SK-N-SH treated with all-trans-retinoic acid at 6 μM for 48 hours (cell line): ENCODE results near the gene MPP7.

ENCODE experiments used
- ATAC-seq: fragments of 200-7000 bp; cut with Tn5 transposase; 3 replicates; pipeline ENCODE4 v1.9.1; 2020; ENCODE audit warnings: mild to moderate bottlenecking, moderate library complexity
- ARNTL ChIP-seq: fragments of 450-650 bp; formaldehyde crosslinking; IDR thresholded peaks from 2 replicates; pipeline ENCODE4 v1.5.0; 2020; ENCODE audit warnings: low read depth, mild to moderate bottlenecking, moderate library complexity, borderline replicate concordance
- BACH2 ChIP-seq: fragments of 250-450 bp; sonication (Bioruptor Pico); IDR thresholded peaks from 2 replicates; pipeline ENCODE4 v1.9.0; 2021; ENCODE audit warnings: mild to moderate bottlenecking, borderline replicate concordance
- CSDC2 ChIP-seq: fragments of 250-450 bp; sonication (Bioruptor Pico); IDR thresholded peaks from 2 replicates; pipeline ENCODE4 v1.5.0; 2020; ENCODE audit warnings: mild to moderate bottlenecking, moderate library complexity
- ESRRG ChIP-seq: fragments of 250-450 bp; sonication (Bioruptor Pico); IDR thresholded peaks from 2 replicates; pipeline ENCODE4 v1.6.1; 2021; ENCODE audit warnings: mild to moderate bottlenecking
- GLIS3 ChIP-seq: fragments of 250-450 bp; sonication (Bioruptor Pico); IDR thresholded peaks from 2 replicates; pipeline ENCODE4 v1.5.0; 2020; ENCODE audit warnings: mild to moderate bottlenecking, moderate library complexity
- OSR1 ChIP-seq: fragments of 250-450 bp; sonication (Bioruptor Pico); IDR thresholded peaks from 2 replicates; pipeline ENCODE4 v1.8.0; 2022; ENCODE audit warnings: moderate library complexity, mild to moderate bottlenecking, inconsistent platforms
- PPARA ChIP-seq: fragments of 250-450 bp; sonication (Bioruptor Pico); IDR thresholded peaks from 2 replicates; pipeline ENCODE4 v1.5.0; 2020; ENCODE audit warnings: mild to moderate bottlenecking, borderline replicate concordance
- RARB ChIP-seq: fragments of 250-450 bp; sonication (Bioruptor Pico); IDR thresholded peaks from 2 replicates; pipeline ENCODE4 v1.8.0; 2021; ENCODE audit warnings: mild to moderate bottlenecking, moderate library complexity
- SNAI2 ChIP-seq: fragments of 250-450 bp; sonication (Bioruptor Pico); IDR thresholded peaks from 2 replicates; pipeline ENCODE4 v1.5.0; 2020; ENCODE audit warnings: mild to moderate bottlenecking, moderate library complexity
- TOX ChIP-seq: fragments of 250-450 bp; sonication (Bioruptor Pico); IDR thresholded peaks from 2 replicates; pipeline ENCODE4 v1.8.0; 2021; ENCODE audit warnings: mild to moderate bottlenecking, moderate library complexity, borderline replicate concordance
- ZC3H10 ChIP-seq: fragments of 250-450 bp; sonication (Bioruptor Pico); IDR thresholded peaks from 2 replicates; pipeline ENCODE4 v1.5.1; 2021; ENCODE audit warnings: mild to moderate bottlenecking, moderate library complexity
- ZFP3 ChIP-seq: fragments of 250-450 bp; sonication (Bioruptor Pico); IDR thresholded peaks from 2 replicates; pipeline ENCODE4 v1.5.0; 2020; ENCODE audit warnings: mild to moderate bottlenecking, moderate library complexity
- ZFP30 ChIP-seq: fragments of 450-650 bp; formaldehyde crosslinking; IDR thresholded peaks from 2 replicates; pipeline ENCODE4 v1.5.0; 2022; ENCODE audit warnings: mild to moderate bottlenecking, moderate library complexity
- ZNF565 ChIP-seq: fragments of 450-650 bp; formaldehyde crosslinking; conservative IDR thresholded peaks from 2 replicates; pipeline ENCODE4 v1.5.0; 2020; ENCODE audit warnings: low read depth, mild to moderate bottlenecking, moderate library complexity
- ZNF70 ChIP-seq: fragments of 450-650 bp; formaldehyde crosslinking; IDR thresholded peaks from 2 replicates; pipeline ENCODE4 v1.5.0; 2020; ENCODE audit warnings: mild to moderate bottlenecking, moderate library complexity
- ZNF8 ChIP-seq: fragments of 450-650 bp; formaldehyde crosslinking; IDR thresholded peaks from 2 replicates; pipeline ENCODE4 v1.5.0; 2020; ENCODE audit warnings: mild to moderate bottlenecking, moderate library complexity
- TF ChIP-seq, protein P1 (sequence below): fragments of 250-450 bp; sonication (Bioruptor Pico); IDR thresholded peaks from 2 replicates; pipeline ENCODE4 v1.8.0; 2021; ENCODE audit warnings: low read depth, mild to moderate bottlenecking, moderate library complexity, borderline replicate concordance
- TF ChIP-seq, protein P2 (sequence below): fragments of 250-450 bp; sonication (Bioruptor Pico); IDR thresholded peaks from 2 replicates; pipeline ENCODE4 v1.5.1; 2020; ENCODE audit warnings: low read depth, mild to moderate bottlenecking, moderate library complexity
- TF ChIP-seq, protein P3 (sequence below): fragments of 250-450 bp; sonication (Bioruptor Pico); IDR thresholded peaks from 2 replicates; pipeline ENCODE4 v1.5.0; 2020; ENCODE audit warnings: mild to moderate bottlenecking, moderate library complexity

The MPP7 gene

DNA sequence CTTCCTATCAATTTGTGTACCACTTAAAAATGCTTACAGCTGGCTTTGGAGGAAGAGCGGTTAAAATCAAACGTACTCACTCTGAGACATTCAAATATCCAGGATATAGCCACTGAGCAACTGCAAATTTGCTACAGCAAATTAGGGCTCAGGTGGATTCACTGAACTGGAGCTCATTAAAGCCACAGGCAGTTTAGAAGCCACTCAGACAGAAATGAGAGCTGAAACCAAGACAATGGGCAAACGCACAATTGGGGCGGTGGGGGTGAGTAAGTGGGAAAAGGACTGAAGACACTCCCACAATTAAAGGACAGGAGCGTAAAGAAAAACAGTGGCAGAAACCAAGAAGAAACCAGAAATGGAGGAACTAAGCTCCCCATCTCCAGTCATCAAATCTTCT, 20.5 kb downstream of the MPP7 start:
- ATAC-seq = no peak
- TF ChIP-seq SNAI2 (CRISPR knock-in tag) (no peak), ZFP30 (CRISPR knock-in tag) (no peak), ZFP3 (CRISPR knock-in tag) (no peak), OSR1 (CRISPR knock-in tag) (no peak), CSDC2 (CRISPR knock-in tag) (no peak), PPARA (CRISPR knock-in tag) (no peak)
- TF ChIP-seq, protein P1, sequence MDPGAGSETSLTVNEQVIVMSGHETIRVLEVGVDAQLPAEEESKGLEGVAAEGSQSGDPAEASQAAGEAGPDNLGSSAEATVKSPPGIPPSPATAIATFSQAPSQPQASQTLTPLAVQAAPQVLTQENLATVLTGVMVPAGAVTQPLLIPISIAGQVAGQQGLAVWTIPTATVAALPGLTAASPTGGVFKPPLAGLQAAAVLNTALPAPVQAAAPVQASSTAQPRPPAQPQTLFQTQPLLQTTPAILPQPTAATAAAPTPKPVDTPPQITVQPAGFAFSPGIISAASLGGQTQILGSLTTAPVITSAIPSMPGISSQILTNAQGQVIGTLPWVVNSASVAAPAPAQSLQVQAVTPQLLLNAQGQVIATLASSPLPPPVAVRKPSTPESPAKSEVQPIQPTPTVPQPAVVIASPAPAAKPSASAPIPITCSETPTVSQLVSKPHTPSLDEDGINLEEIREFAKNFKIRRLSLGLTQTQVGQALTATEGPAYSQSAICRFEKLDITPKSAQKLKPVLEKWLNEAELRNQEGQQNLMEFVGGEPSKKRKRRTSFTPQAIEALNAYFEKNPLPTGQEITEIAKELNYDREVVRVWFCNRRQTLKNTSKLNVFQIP (CRISPR knock-in tag) = no peak
- TF ChIP-seq, protein P2, sequence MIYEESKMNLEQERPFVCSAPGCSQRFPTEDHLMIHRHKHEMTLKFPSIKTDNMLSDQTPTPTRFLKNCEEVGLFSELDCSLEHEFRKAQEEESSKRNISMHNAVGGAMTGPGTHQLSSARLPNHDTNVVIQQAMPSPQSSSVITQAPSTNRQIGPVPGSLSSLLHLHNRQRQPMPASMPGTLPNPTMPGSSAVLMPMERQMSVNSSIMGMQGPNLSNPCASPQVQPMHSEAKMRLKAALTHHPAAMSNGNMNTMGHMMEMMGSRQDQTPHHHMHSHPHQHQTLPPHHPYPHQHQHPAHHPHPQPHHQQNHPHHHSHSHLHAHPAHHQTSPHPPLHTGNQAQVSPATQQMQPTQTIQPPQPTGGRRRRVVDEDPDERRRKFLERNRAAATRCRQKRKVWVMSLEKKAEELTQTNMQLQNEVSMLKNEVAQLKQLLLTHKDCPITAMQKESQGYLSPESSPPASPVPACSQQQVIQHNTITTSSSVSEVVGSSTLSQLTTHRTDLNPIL = no peak

DNA sequence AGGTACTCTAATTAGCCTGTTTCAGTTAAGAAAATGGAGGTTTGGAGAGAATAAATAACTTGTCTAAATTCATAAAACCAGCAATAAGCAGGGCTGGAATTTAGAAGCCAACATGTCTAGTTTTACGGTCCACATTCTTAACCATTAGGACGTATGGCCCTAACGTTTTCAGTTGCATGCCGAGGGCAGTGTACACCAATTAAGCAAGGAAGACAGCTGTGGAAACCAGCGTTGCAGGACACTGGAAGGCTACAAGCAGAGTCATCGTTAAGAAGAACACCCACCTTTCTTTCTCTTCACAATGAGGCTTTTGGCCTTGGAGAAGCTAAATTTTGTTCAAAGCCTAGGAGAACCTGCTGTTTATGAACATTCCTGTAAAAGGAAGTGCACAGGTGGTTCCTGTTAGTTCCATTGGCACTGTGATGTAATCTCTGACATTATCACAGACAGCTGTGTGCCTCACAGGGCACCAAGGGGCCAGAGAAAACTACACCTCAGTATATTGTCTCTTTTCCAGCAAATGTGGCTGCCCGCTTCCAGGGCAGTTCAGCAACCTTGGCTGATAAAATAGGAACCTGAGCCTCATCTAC, 21.0 kb downstream of the MPP7 start:
- ATAC-seq = no peak
- TF ChIP-seq BACH2 = no peak
- no peak for TF ChIP-seq ARNTL
- no peak for TF ChIP-seq ZC3H10 (CRISPR knock-in tag)
- no peak for TF ChIP-seq PPARA (CRISPR knock-in tag)
- no peak for TF ChIP-seq ZFP3 (CRISPR knock-in tag)
- no peak for TF ChIP-seq ESRRG
- TF ChIP-seq, protein P3, sequence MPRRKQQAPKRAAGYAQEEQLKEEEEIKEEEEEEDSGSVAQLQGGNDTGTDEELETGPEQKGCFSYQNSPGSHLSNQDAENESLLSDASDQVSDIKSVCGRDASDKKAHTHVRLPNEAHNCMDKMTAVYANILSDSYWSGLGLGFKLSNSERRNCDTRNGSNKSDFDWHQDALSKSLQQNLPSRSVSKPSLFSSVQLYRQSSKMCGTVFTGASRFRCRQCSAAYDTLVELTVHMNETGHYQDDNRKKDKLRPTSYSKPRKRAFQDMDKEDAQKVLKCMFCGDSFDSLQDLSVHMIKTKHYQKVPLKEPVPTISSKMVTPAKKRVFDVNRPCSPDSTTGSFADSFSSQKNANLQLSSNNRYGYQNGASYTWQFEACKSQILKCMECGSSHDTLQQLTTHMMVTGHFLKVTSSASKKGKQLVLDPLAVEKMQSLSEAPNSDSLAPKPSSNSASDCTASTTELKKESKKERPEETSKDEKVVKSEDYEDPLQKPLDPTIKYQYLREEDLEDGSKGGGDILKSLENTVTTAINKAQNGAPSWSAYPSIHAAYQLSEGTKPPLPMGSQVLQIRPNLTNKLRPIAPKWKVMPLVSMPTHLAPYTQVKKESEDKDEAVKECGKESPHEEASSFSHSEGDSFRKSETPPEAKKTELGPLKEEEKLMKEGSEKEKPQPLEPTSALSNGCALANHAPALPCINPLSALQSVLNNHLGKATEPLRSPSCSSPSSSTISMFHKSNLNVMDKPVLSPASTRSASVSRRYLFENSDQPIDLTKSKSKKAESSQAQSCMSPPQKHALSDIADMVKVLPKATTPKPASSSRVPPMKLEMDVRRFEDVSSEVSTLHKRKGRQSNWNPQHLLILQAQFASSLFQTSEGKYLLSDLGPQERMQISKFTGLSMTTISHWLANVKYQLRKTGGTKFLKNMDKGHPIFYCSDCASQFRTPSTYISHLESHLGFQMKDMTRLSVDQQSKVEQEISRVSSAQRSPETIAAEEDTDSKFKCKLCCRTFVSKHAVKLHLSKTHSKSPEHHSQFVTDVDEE (CRISPR knock-in tag) = no peak
- TF ChIP-seq, protein P2 = no peak
- TF ChIP-seq ZNF565 = no peak
- TF ChIP-seq GLIS3 (CRISPR knock-in tag) = no peak
- no peak for TF ChIP-seq RARB
- TF ChIP-seq ZNF8 (CRISPR knock-in tag) = no peak
- TF ChIP-seq, protein P1 (CRISPR knock-in tag) = no peak
- no peak for TF ChIP-seq TOX
- no peak for TF ChIP-seq ZNF70

DNA sequence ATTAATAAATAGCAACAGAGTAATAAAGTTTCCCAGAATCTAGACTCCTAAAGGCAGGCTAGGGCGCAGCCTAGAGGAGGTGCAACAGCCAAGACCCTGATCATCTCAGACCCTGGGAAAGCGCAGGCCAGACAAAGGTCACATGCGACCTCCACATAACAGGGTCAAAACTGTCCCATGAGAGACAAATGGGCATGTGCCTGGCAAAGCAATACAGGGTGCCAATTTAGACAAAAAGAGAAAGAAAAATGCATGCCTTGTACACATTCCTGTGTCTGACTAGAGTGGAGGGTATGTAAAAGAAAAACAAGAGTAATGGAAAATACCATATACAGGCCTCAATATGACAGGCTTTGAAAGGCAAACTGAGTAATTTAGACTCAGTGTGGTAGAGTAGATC, 22.2 kb downstream of the MPP7 start:
- TF ChIP-seq ZFP3 (CRISPR knock-in tag) (no peak), GLIS3 (CRISPR knock-in tag) (no peak), ZFP30 (CRISPR knock-in tag) (no peak), ZNF8 (CRISPR knock-in tag) (no peak)
- TF ChIP-seq, protein P2 = no peak
- TF ChIP-seq, all 23 proteins: peak for 0
- no peak for ATAC-seq
